ENCODE measurements around the gene CAMSAP2.

Gene CAMSAP2

GRCh38 chr1:200908191-200908868, 169.6 kb downstream of the CAMSAP2 start:
- TF ChIP-seq EGR1 (IDR thresholded peaks at IDR 0.05) (no peak), EP300 (IDR thresholded peaks at IDR 0.05; ENCODE audit: borderline replicate concordance) (no peak), CEBPB (IDR thresholded peaks at IDR 0.05) (no peak), YY1 (IDR thresholded peaks at IDR 0.05; ENCODE audit: low read depth) (no peak), REST (IDR thresholded peaks at IDR 0.05; ENCODE audit: low read depth) (no peak), MAX (IDR thresholded peaks at IDR 0.05) (no peak), TEAD4 (IDR thresholded peaks at IDR 0.05) (no peak)
- TF ChIP-seq, protein P1, sequence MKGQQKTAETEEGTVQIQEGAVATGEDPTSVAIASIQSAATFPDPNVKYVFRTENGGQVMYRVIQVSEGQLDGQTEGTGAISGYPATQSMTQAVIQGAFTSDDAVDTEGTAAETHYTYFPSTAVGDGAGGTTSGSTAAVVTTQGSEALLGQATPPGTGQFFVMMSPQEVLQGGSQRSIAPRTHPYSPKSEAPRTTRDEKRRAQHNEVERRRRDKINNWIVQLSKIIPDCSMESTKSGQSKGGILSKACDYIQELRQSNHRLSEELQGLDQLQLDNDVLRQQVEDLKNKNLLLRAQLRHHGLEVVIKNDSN (IDR thresholded peaks at IDR 0.05): no peak

GRCh38 chr1:200909071-200909470, 170.4 kb downstream of the CAMSAP2 start:
- no peak for TF ChIP-seq EGR1 (IDR thresholded peaks at IDR 0.05)
- no peak for TF ChIP-seq EP300 (IDR thresholded peaks at IDR 0.05; ENCODE audit: borderline replicate concordance)
- no peak for TF ChIP-seq TCF12 (IDR thresholded peaks at IDR 0.05; ENCODE audit: low read depth)
- TF ChIP-seq TAF1 (IDR thresholded peaks at IDR 0.05; ENCODE audit: low read depth): no peak
- TF ChIP-seq MAX (IDR thresholded peaks at IDR 0.05): no peak
- no peak for TF ChIP-seq FOXM1 (IDR thresholded peaks at IDR 0.05; ENCODE audit: borderline replicate concordance, low read depth)
- no peak for TF ChIP-seq RAD21 (IDR thresholded peaks at IDR 0.05; ENCODE audit: low read depth)
- no peak for TF ChIP-seq CREB1 (IDR thresholded peaks at IDR 0.05; ENCODE audit: low read depth)
- no peak for TF ChIP-seq CEBPB (IDR thresholded peaks at IDR 0.05)
- no peak for TF ChIP-seq ZBTB7A (IDR thresholded peaks at IDR 0.05; ENCODE audit: low read depth)
- no peak for TF ChIP-seq TEAD4 (IDR thresholded peaks at IDR 0.05)
- TF ChIP-seq, protein P1 (IDR thresholded peaks at IDR 0.05): no peak
- no peak for TF ChIP-seq REST (IDR thresholded peaks at IDR 0.05; ENCODE audit: low read depth)
- no peak for TF ChIP-seq NFIC (IDR thresholded peaks at IDR 0.05)
- TF ChIP-seq YY1 (IDR thresholded peaks at IDR 0.05; ENCODE audit: low read depth): no peak

DNA sequence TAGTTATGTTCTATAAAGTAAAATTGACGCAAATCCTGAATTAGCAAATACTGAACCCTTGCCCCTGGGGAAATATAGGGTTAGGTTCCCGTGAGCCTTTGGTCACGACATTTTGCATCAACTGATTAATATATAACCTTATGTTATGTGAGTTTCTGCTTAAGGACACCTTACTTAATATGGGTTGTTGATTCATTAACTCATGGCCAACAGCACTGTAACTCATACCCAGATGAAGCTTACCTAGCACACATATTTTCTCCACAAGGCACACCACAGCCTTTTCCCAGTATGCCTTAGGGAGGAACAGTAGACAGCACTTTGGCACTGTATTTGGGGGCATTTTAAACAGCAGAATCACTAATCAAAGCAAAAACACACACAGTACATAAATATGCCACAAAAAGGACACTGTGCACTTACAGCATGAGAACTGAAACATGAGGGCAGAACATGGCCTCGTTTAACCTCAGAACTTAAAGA, 171.1 kb downstream of the CAMSAP2 start:
- TF ChIP-seq MAX (IDR thresholded peaks at IDR 0.05) (no peak), CREB1 (IDR thresholded peaks at IDR 0.05; ENCODE audit: low read depth) (no peak)

Measured in Ishikawa (cell line).